H1 (cell line): Measurements from ENCODE around the gene DZIP1L. TPM values are rescaled to one million over a fixed set of nuclear protein-coding genes. Genes with fewer than 3 reads are reported as not detected.
"Not testable (repeated sequence)": the region's sequence is repeated elsewhere in the genome, so short reads cannot be mapped to it uniquely, and the experiment has no call there.

Experiments
- CTCF ChIA-PET: fragments of 300-600 bp; sonication (Branson Sonifier 250); formaldehyde crosslinking; loops from one replicate; lab custom pipeline; 2021; ENCODE audit not compliant: partially characterized antibody; lab: Charles Lee
- POLR2A ChIA-PET: fragments of 300-600 bp; sonication (Branson Sonifier 250); formaldehyde crosslinking; loops from one replicate; lab custom pipeline; 2021; ENCODE audit warnings: inconsistent platforms; ENCODE audit not compliant: partially characterized antibody; lab: Charles Lee
- DNase-seq, 2 experiments: peaks; one replicate each; pipeline versions ENCODE4 v3.0.0 to v3.0.0-alpha.2; 2010 to 2022; ENCODE audit warnings: low spot score in 2 of 2, low read depth in 1 of 2, mixed read lengths in 1 of 2
- FAIRE-seq: peaks from 2 replicates; lab custom pipeline; 2011; peaks lifted over from hg19 to GRCh38; lab: Jason Lieb, UNC
- H2AFZ ChIP-seq: 2 replicates; pipeline ENCODE4 v1.8.1; 2012; ENCODE audit warnings: low read length, inconsistent platforms
- H2AK5ac ChIP-seq: 2 replicates; pipeline ENCODE4 v1.6.1; 2013; ENCODE audit warnings: low read depth, low read length
- H2BK120ac ChIP-seq: replicated peaks from 2 replicates; pipeline ENCODE3; 2013; ENCODE audit warnings: low read depth, low read length, inconsistent platforms
- H2BK12ac ChIP-seq: 2 replicates; pipeline ENCODE4 v1.6.1; 2013; ENCODE audit warnings: low read depth, low read length
- H2BK15ac ChIP-seq: 2 replicates; pipeline ENCODE4 v1.6.1; 2013; ENCODE audit warnings: low read length
- H2BK20ac ChIP-seq: 2 replicates; pipeline ENCODE4 v1.6.1; 2013; ENCODE audit warnings: low read length
- H2BK5ac ChIP-seq: 2 replicates; pipeline ENCODE4 v1.6.1; 2013; ENCODE audit warnings: low read depth, low read length
- H3K14ac ChIP-seq: 2 replicates; pipeline ENCODE4 v1.6.1; 2013; ENCODE audit warnings: inconsistent platforms; ENCODE audit not compliant: insufficient read length
- H3K18ac ChIP-seq: 2 replicates; pipeline ENCODE4 v1.6.1; 2013; ENCODE audit warnings: low read length; ENCODE audit errors: extremely low read depth
- H3K23ac ChIP-seq: 2 replicates; pipeline ENCODE4 v1.6.1; 2013; ENCODE audit warnings: inconsistent platforms; ENCODE audit not compliant: insufficient read length
- H3K23me2 ChIP-seq: 2 replicates; pipeline ENCODE4 v1.6.1; 2013; ENCODE audit warnings: low read depth, low read length
- H3K27ac ChIP-seq: 2 replicates; pipeline ENCODE4 v1.6.1; 2011; ENCODE audit warnings: low read depth, low read length, inconsistent platforms
- H3K27me3 ChIP-seq, 4 experiments: replicated peaks in 1 of 4; 1 replicate in 1 of 4; 2 replicates in 3 of 4; pipeline versions ENCODE4 v1.6.1 to v1.8.1; 2011 to 2013; ENCODE audit warnings: low read length in 3 of 4, mild to moderate bottlenecking in 3 of 4, inconsistent platforms in 2 of 4, mixed read lengths in 2 of 4, moderate library complexity in 1 of 4; ENCODE audit not compliant: control insufficient read depth in 3 of 4, insufficient read depth in 3 of 4; ENCODE audit errors: extremely low read depth in 1 of 4
- H3K36me3 ChIP-seq, 4 experiments: 2 replicates each; pipeline versions ENCODE4 v1.6.1 to v1.8.1; 2011 to 2013; ENCODE audit warnings: mild to moderate bottlenecking in 4 of 4, low read length in 3 of 4, moderate library complexity in 2 of 4, control low read depth in 1 of 4, inconsistent platforms in 1 of 4; ENCODE audit not compliant: insufficient read depth in 4 of 4, control insufficient read depth in 2 of 4
- H3K4ac ChIP-seq: replicated peaks from 2 replicates; pipeline ENCODE3; 2013; ENCODE audit warnings: low read length, low read depth, mixed read lengths, inconsistent platforms; ENCODE audit not compliant: insufficient read length
- H3K4me1 ChIP-seq, 4 experiments: replicated peaks in 1 of 4; 1 replicate in 1 of 4; 2 replicates in 3 of 4; pipeline versions ENCODE4 v1.6.1 to v1.8.1; 2011 to 2013; ENCODE audit warnings: low read length in 3 of 4, inconsistent platforms in 2 of 4, mixed read lengths in 1 of 4; ENCODE audit not compliant: insufficient read depth in 4 of 4, control insufficient read depth in 3 of 4
- H3K4me2 ChIP-seq, 2 experiments: 2 replicates each; pipeline versions ENCODE4 v1.6.1 to v1.8.1; 2011 to 2013; ENCODE audit warnings: low read depth in 2 of 2, low read length in 2 of 2, control low read depth in 1 of 2, inconsistent platforms in 1 of 2, mild to moderate bottlenecking in 1 of 2; ENCODE audit not compliant: insufficient read depth in 1 of 2
- H3K4me3 ChIP-seq, 4 experiments: fragments of 200-600, 300-600 bp in 1 of 4; sonication (generic), shearing (Covaris generic), sonication (Bioruptor Twin) in 1 of 4; 2 replicates each; pipeline versions ENCODE4 v1.5.1 to v1.8.1; 2011 to 2016; ENCODE audit warnings: low read length in 4 of 4, low read depth in 3 of 4, control low read depth in 2 of 4, inconsistent platforms in 2 of 4, mild to moderate bottlenecking in 2 of 4, mixed read lengths in 1 of 4, moderate library complexity in 1 of 4; ENCODE audit not compliant: insufficient read depth in 2 of 4; ENCODE audit errors: extremely low read depth in 1 of 4
- H3K56ac ChIP-seq: replicated peaks from 2 replicates; pipeline ENCODE3; 2013; ENCODE audit warnings: low read depth, mild to moderate bottlenecking, mixed read lengths, low read length, inconsistent platforms; ENCODE audit not compliant: insufficient read length
- H3K79me1 ChIP-seq: 2 replicates; pipeline ENCODE4 v1.6.1; 2013; ENCODE audit warnings: low read depth, low read length, control low read depth
- H3K79me2 ChIP-seq, 2 experiments: 2 replicates each; pipeline versions ENCODE4 v1.6.1 to v1.8.1; 2012 to 2013; ENCODE audit warnings: low read length in 2 of 2, mild to moderate bottlenecking in 2 of 2, inconsistent platforms in 1 of 2; ENCODE audit not compliant: insufficient read depth in 2 of 2, control insufficient read depth in 1 of 2
- H3K9ac ChIP-seq, 4 experiments: replicated peaks in 1 of 4; 1 replicate in 1 of 4; 2 replicates in 3 of 4; pipeline versions ENCODE4 v1.6.1 to v1.8.1; 2011 to 2013; ENCODE audit warnings: low read depth in 3 of 4, low read length in 3 of 4, control low read depth in 2 of 4, mild to moderate bottlenecking in 2 of 4, moderate library complexity in 2 of 4, inconsistent platforms in 1 of 4; ENCODE audit errors: extremely low read depth in 1 of 4
- H3K9me3 ChIP-seq, 2 experiments: 2 replicates each; pipeline versions ENCODE4 v1.6.1 to v1.8.1; 2012 to 2013; ENCODE audit warnings: mild to moderate bottlenecking in 2 of 2, moderate library complexity in 2 of 2, control low read depth in 1 of 2, inconsistent platforms in 1 of 2, low read depth in 1 of 2, low read length in 1 of 2, mixed read lengths in 1 of 2; ENCODE audit not compliant: insufficient read depth in 2 of 2
- H4K20me1 ChIP-seq, 2 experiments: replicated peaks in 1 of 2; 2 replicates each; pipeline versions ENCODE3 to v1.8.1; 2011 to 2013; ENCODE audit warnings: inconsistent platforms in 2 of 2, low read length in 2 of 2, mild to moderate bottlenecking in 1 of 2; ENCODE audit not compliant: insufficient read depth in 2 of 2, control insufficient read depth in 1 of 2
- H4K5ac ChIP-seq: 2 replicates; pipeline ENCODE4 v1.6.1; 2013; ENCODE audit warnings: low read length, low read depth, mixed read lengths, inconsistent platforms; ENCODE audit not compliant: insufficient read length
- H4K8ac ChIP-seq: 2 replicates; pipeline ENCODE4 v1.8.0; 2013; ENCODE audit warnings: mild to moderate bottlenecking, moderate library complexity, low read length, inconsistent platforms; ENCODE audit not compliant: insufficient read depth; ENCODE audit errors: extremely low read depth
- H4K91ac ChIP-seq: replicated peaks from 2 replicates; pipeline ENCODE3; 2013; ENCODE audit warnings: low read length, mixed read lengths, inconsistent platforms; ENCODE audit not compliant: insufficient read length
- WGBS, 2 experiments: shearing (Covaris generic) in 1 of 2; methylation state at CpG; one replicate each; pipeline versions ENCODE4 v1.1.6 to v1.1.7; 2013 to 2015; ENCODE audit warnings: low lambda C conversion rate in 2 of 2, mixed read lengths in 2 of 2, inconsistent platforms in 1 of 2, low coverage in 1 of 2, missing lambda C conversion rate in 1 of 2; ENCODE audit not compliant: insufficient replicate concordance in 2 of 2, insufficient coverage in 1 of 2, insufficient read length in 1 of 2; ENCODE audit errors: extremely low coverage in 1 of 2, missing lambda C conversion rate in 1 of 2; 5-methylcytosine and 5-hydroxymethylcytosine counted together
- polyA plus RNA-seq, 7 experiments: library from polyadenylated mRNA; depleted of rRNA in 3 of 7; stranded (reverse) in 5 of 7; unstranded in 2 of 7; fragments of >200 nt in 5 of 7; fragments of 200-250 nt in 2 of 7; gene quantifications; 1 replicate in 5 of 7; 2 replicates in 1 of 7; 4 replicates in 1 of 7; pipeline versions ENCODE4 v1.2.1 to v1.2.3, GENCODE V29; 2011 to 2013; ENCODE audit warnings: missing spikeins in 2 of 7, mixed read lengths in 2 of 7
- total RNA-seq: library from RNA; stranded (reverse); fragmentation: NEBNext Ultra II Directional; extraction: Animal tissue kit (Norgen Biotek cat#: 25700); gene quantifications from 2 replicates; pipeline ENCODE4 v1.2.1, GENCODE V29; 2021

The DZIP1L gene
- total and polyA plus RNA-seq, 2 of the 8 experiments (the other 6 are each of a cell fraction or from before 2014, with no cell fraction given): 6.5 to 8.3 TPM

GRCh38 chr3:138085745-138086144, 29.7 kb downstream of the DZIP1L start:
- H3K23me2 ChIP-seq, H2BK15ac ChIP-seq, H3K4me2 ChIP-seq, H3K9ac ChIP-seq, H3K27me3 ChIP-seq, H4K91ac ChIP-seq, H4K20me1 ChIP-seq, H2BK12ac ChIP-seq, H2AK5ac ChIP-seq, H3K9me3 ChIP-seq, H3K79me2 ChIP-seq, H3K27ac ChIP-seq, H3K14ac ChIP-seq, H4K5ac ChIP-seq, H3K23ac ChIP-seq, DNase-seq, H3K18ac ChIP-seq, H3K4me1 ChIP-seq, H3K79me1 ChIP-seq, H4K8ac ChIP-seq, H3K56ac ChIP-seq, H2BK120ac ChIP-seq, H2BK5ac ChIP-seq, H3K4me3 ChIP-seq, H2BK20ac ChIP-seq, FAIRE-seq, H2AFZ ChIP-seq, H3K4ac ChIP-seq: not testable (repeated sequence)
- POLR2A ChIA-PET: interaction anchor here (1.3 kb wide), 1 partner anchor 9 kb away, joined by 4 read pairs; no protein-coding TSS in a partner anchor
- peaks cover 4 to 18% (median 12%) of the 10 kb centered on the region in 4 experiments; a peak in 5 of 8 replicates for H3K36me3 ChIP-seq
- WGBS, 2 experiments: 88% methylated on average over 1 of the region's 3 CpGs; no CpG with 5 or more reads in 1 of the 2 experiments
- CTCF ChIA-PET: interaction anchor here (1.3 to 3.3 kb wide), 5 partner anchors 14 to 33 kb away, joined by 3 to 17 read pairs (median 8); no protein-coding TSS in a partner anchor
